Middle frontal gyrus (tissue), 1 donor: ENCODE measurements around the gene IFI30.
"Not testable (repeated sequence)": the region's sequence is repeated elsewhere in the genome, so short reads cannot be mapped to it uniquely, and the experiment has no call there.

Experiments used
- DNase-seq: peaks from one replicate; pipeline ENCODE4 v3.0.0-alpha.2; 2015; ENCODE audit warnings: low spot score; ENCODE audit errors: extremely low spot score

The IFI30 gene

GRCh38 chr19:18152442-18152816 is 21.2 kb upstream of the IFI30 start:
- DNase-seq = peak; percentile 94

GRCh38 chr19:18152817-18153555 is 20.6 kb upstream of the IFI30 start, which contains the start of gene PIK3R2:
Gene PIK3R2, plus strand, starts transcription at chr19:18153163. Its CDS starts 2,717 bp downstream, at chr19:18155880.
- peak; percentile 99 for DNase-seq

- DNase-seq = no peak
These were observed 20.0 kb upstream of the IFI30 start for GRCh38 chr19:18153556-18154134.

GRCh38 chr19:18155095-18156087 is 18.2 kb upstream of the IFI30 start:
- no peak for DNase-seq

GRCh38 chr19:18156268-18156667 is 17.3 kb upstream of the IFI30 start:
- no peak for DNase-seq

GRCh38 chr19:18156841-18157464 is 16.7 kb upstream of the IFI30 start:
- peak; percentile 50 for DNase-seq

- DNase-seq = peak; percentile 61
These were observed 16.0 kb upstream of the IFI30 start for GRCh38 chr19:18157465-18158063.

GRCh38 chr19:18158467-18158866 is 15.1 kb upstream of the IFI30 start:
- no peak for DNase-seq

GRCh38 chr19:18159059-18159616 is 14.5 kb upstream of the IFI30 start:
- not testable (repeated sequence) for DNase-seq

GRCh38 chr19:18159810-18160209 is 13.8 kb upstream of the IFI30 start:
- no peak for DNase-seq

- DNase-seq = no peak
These were observed 13.1 kb upstream of the IFI30 start for GRCh38 chr19:18160493-18160970.

GRCh38 chr19:18160971-18161635 is 12.5 kb upstream of the IFI30 start:
- no peak for DNase-seq

GRCh38 chr19:18161636-18162002 is 12.0 kb upstream of the IFI30 start:
- no peak for DNase-seq

GRCh38 chr19:18164072-18164471 is 9.5 kb upstream of the IFI30 start:
- no peak for DNase-seq

GRCh38 chr19:18165794-18166544 is 7.6 kb upstream of the IFI30 start:
- no peak for DNase-seq

GRCh38 chr19:18167011-18167410 is 6.6 kb upstream of the IFI30 start:
- no peak for DNase-seq

GRCh38 chr19:18167975-18168645 is 5.5 kb upstream of the IFI30 start:
- DNase-seq = no peak

GRCh38 chr19:18168673-18169381 is 4.8 kb upstream of the IFI30 start:
- no peak for DNase-seq
